GM23338 (cell line): ENCODE results near the gene HOXD8. TPM values are rescaled to one million over a fixed set of nuclear protein-coding genes. Genes with fewer than 3 reads are reported as not detected.

Experiments used
- ATAC-seq: fragments of 200-7000 bp; cut with Tn5 transposase; 3 replicates; pipeline ENCODE4 v1.9.1; 2020
- DNase-seq: peaks from one replicate; pipeline ENCODE4 v3.0.0-alpha.2; 2015; ENCODE audit warnings: low spot score
- H2AFZ ChIP-seq: fragments of 200-600 bp; sonication (generic); 2 replicates; pipeline ENCODE4 v1.8.0; 2016; ENCODE audit warnings: antibody characterized with exemption, mild to moderate bottlenecking, moderate library complexity
- H3F3A ChIP-seq: fragments of 200-600 bp; sonication (generic); replicated peaks from 2 replicates; pipeline ENCODE4 v1.8.0; 2017; ENCODE audit warnings: antibody characterized with exemption, mixed run types, low read depth
- H3K27ac ChIP-seq: fragments of 200-600 bp; sonication (generic); 2 replicates; pipeline ENCODE4 v1.6.1; 2016; ENCODE audit warnings: low read depth
- H3K27me3 ChIP-seq: fragments of 200-600 bp; sonication (generic); 2 replicates; pipeline ENCODE4 v1.8.0; 2016; ENCODE audit warnings: mild to moderate bottlenecking, mixed run types, moderate library complexity; ENCODE audit not compliant: insufficient read depth
- H3K36me3 ChIP-seq: fragments of 200-600 bp; sonication (generic); 2 replicates; pipeline ENCODE4 v1.8.0; 2016; ENCODE audit warnings: mild to moderate bottlenecking; ENCODE audit not compliant: insufficient read depth
- H3K4me1 ChIP-seq: fragments of 200-600 bp; sonication (generic); 2 replicates; pipeline ENCODE4 v1.8.0; 2016; ENCODE audit warnings: mild to moderate bottlenecking, moderate library complexity; ENCODE audit not compliant: insufficient read depth
- H3K4me2 ChIP-seq: fragments of 200-600 bp; sonication (generic); 2 replicates; pipeline ENCODE4 v1.7.1; 2017; ENCODE audit warnings: mixed run types
- H3K4me3 ChIP-seq: fragments of 200-600 bp; sonication (generic); 2 replicates; pipeline ENCODE4 v1.6.1; 2016; ENCODE audit warnings: mixed run types
- H3K79me2 ChIP-seq: fragments of 200-600 bp; sonication (generic); replicated peaks from 2 replicates; pipeline ENCODE4 v1.8.0; 2017; ENCODE audit warnings: mild to moderate bottlenecking; ENCODE audit not compliant: insufficient read depth
- H3K9me2 ChIP-seq: fragments of 200-600 bp; sonication (generic); 2 replicates; pipeline ENCODE4 v1.8.0; 2017; ENCODE audit not compliant: insufficient read depth
- H4K20me1 ChIP-seq: fragments of 200-600 bp; sonication (generic); replicated peaks from 2 replicates; pipeline ENCODE4 v1.8.0; 2017; ENCODE audit warnings: mild to moderate bottlenecking; ENCODE audit not compliant: insufficient read depth
- H3K27ac Mint-ChIP-seq: 2 replicates; pipeline ENCODE4 v1.8.0; 2020; ENCODE audit warnings: inconsistent platforms, mild to moderate bottlenecking, moderate library complexity, mixed read lengths
- H3K27me3 Mint-ChIP-seq: 3 replicates; pipeline ENCODE4 v1.8.0; 2022; ENCODE audit warnings: low read depth, mild to moderate bottlenecking, moderate library complexity, mixed read lengths, inconsistent platforms; ENCODE audit not compliant: insufficient read depth, poor library complexity
- H3K36me3 Mint-ChIP-seq: 3 replicates; pipeline ENCODE4 v1.8.0; 2021; ENCODE audit warnings: low read depth, mild to moderate bottlenecking, inconsistent platforms, moderate library complexity, mixed read lengths
- H3K4me1 Mint-ChIP-seq: 3 replicates; pipeline ENCODE4 v1.8.0; 2020; ENCODE audit warnings: mild to moderate bottlenecking, inconsistent platforms, mixed read lengths
- H3K4me3 Mint-ChIP-seq: 3 replicates; pipeline ENCODE4 v1.8.0; 2021; ENCODE audit warnings: moderate library complexity, mild to moderate bottlenecking, inconsistent platforms, mixed read lengths
- H3K9me3 Mint-ChIP-seq: 3 replicates; pipeline ENCODE4 v1.8.0; 2020; ENCODE audit warnings: moderate library complexity, mild to moderate bottlenecking, inconsistent platforms, mixed read lengths
- CREB1 ChIP-seq: fragments of 250-450 bp; sonication (Bioruptor Pico); IDR thresholded peaks from 2 replicates; pipeline ENCODE4 v1.5.0; 2020; ENCODE audit warnings: low read depth, mild to moderate bottlenecking, moderate library complexity
- CTCF ChIP-seq, 2 experiments: fragments of 200-600 bp in 1 of 2; sonication (generic) in 1 of 2; conservative IDR thresholded peaks; 2 replicates each; pipeline versions ENCODE4 v1.5.1 to v1.6.1; 2016 to 2017; ENCODE audit warnings: antibody characterized with exemption in 2 of 2, low read depth in 2 of 2, mild to moderate bottlenecking in 2 of 2, moderate library complexity in 1 of 2
- ETS1 ChIP-seq: IDR thresholded peaks from 2 replicates; pipeline ENCODE4 v1.6.1; 2016; ENCODE audit warnings: antibody characterized with exemption
- EZH2 ChIP-seq: fragments of 200-600 bp; sonication (generic); IDR thresholded peaks from one replicate; pipeline ENCODE4 v1.8.0; 2017; ENCODE audit warnings: antibody characterized with exemption, mild to moderate bottlenecking, low read depth; ENCODE audit not compliant: unreplicated experiment
- EZH2phosphoT487 ChIP-seq: fragments of 200-600 bp; sonication (generic); IDR thresholded peaks from one replicate; pipeline ENCODE4 v1.8.1; 2018; ENCODE audit warnings: antibody characterized with exemption; ENCODE audit not compliant: unreplicated experiment
- NANOG ChIP-seq: IDR thresholded peaks from 2 replicates; pipeline ENCODE4 v1.6.1; 2016; ENCODE audit warnings: antibody characterized with exemption, borderline replicate concordance
- POLR2AphosphoS5 ChIP-seq: IDR thresholded peaks from 2 replicates; pipeline ENCODE4 v1.6.1; 2016; ENCODE audit warnings: antibody characterized with exemption, low read depth
- STAT1 ChIP-seq: IDR thresholded peaks from one replicate; pipeline ENCODE4 v1.6.1; 2016; ENCODE audit warnings: antibody characterized with exemption; ENCODE audit not compliant: unreplicated experiment
- ZNF114 ChIP-seq: fragments of 250-450 bp; sonication (Bioruptor Pico); IDR thresholded peaks from 2 replicates; pipeline ENCODE4 v1.5.0; 2020; ENCODE audit warnings: mild to moderate bottlenecking, moderate library complexity
- polyA plus RNA-seq: library from polyadenylated mRNA; unstranded; fragments of >200 nt; fragmentation: Nextera tagmentation; extraction: Ambion mirVana; gene quantifications from 2 replicates; pipeline ENCODE4 v1.2.1, GENCODE V29; 2016
- total RNA-seq: library from RNA; depleted of rRNA; stranded (reverse); fragments of >200 nt; shearing (Covaris generic); gene quantifications from 2 replicates; pipeline ENCODE4 v1.2.3, GENCODE V29; 2014
- TF ChIP-seq, protein P1 (sequence below): IDR thresholded peaks from one replicate; pipeline ENCODE4 v1.6.1; 2018; ENCODE audit warnings: antibody characterized with exemption; ENCODE audit not compliant: unreplicated experiment

Gene HOXD8
- total and polyA plus RNA-seq, 2 experiments from 2014 or later, result not detected

DNA sequence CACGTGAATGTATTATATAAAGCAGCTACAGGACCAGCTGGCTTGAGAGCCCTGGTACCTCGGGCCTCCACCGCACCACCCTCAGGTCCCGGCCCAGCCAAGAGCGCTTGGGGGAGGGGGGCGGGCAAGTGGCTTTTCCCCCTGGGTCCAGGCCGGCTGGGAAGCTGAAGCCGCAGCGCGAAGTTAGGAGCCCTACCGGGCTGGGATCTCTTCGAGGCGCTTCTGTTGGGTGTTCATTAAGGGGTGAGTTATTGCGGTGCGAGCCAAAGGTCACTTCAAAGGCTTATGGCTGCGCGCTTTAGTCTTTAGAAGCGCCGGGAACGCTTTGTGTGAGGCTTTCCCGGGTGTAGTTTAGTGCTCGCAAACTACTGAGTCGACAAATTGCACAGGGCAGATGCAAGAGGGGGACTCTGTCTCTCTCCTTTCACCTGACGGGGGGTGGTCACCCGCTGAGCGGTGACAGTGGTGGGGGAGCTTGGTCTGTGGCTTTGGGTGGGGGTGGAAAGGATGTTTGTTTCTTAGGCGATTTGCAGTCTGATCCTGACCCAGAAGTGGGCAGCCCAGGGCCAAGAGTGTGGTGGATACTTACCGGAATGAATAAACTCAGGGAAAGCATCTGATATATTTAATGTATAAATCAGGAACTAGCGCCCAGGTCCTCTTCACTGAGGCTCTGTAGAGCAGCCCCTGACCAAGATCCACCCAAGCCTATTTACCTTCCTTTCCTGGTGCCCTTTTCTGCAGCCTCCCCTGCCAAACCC is 33.6 kb downstream of the HOXD8 start:
- Mint-ChIP-seq H3K27me3 (peaks cover 100% of the 10 kb centered on the region), H3K9me3 (peaks cover 7% of the 10 kb centered on the region; the same call in 1 of the 3 replicates), H3K4me3 (no peak overlapping the region), H3K36me3 (no peaks in the 10 kb centered on the region), H3K4me1 (peaks cover 40% of the 10 kb centered on the region), H3K27ac (no peak overlapping the region)
- Histone ChIP-seq H3F3A (peaks cover 22% of the 10 kb centered on the region), H3K4me2 (peak overlapping the region; percentile 73; the same call in 1 of the 2 replicates), H2AFZ (no peak overlapping the region), H3K27ac (no peak overlapping the region), H3K4me1 (peaks cover 45% of the 10 kb centered on the region), H3K27me3 (peaks cover 100% of the 10 kb centered on the region), H4K20me1 (peaks cover 57% of the 10 kb centered on the region), H3K9me2 (no peaks in the 10 kb centered on the region), H3K4me3 (0 out of 2 replicates have a peak overlapping the region, but pooled peaks have one; percentile 17), H3K36me3 (no peaks in the 10 kb centered on the region), H3K79me2 (no peaks in the 10 kb centered on the region)
- TF ChIP-seq NANOG (no peak), EZH2 (peak; percentile 99), EZH2phosphoT487 (peak; percentile 79)
- DNase-seq (peak; percentile 46), ATAC-seq (no peak)

DNA sequence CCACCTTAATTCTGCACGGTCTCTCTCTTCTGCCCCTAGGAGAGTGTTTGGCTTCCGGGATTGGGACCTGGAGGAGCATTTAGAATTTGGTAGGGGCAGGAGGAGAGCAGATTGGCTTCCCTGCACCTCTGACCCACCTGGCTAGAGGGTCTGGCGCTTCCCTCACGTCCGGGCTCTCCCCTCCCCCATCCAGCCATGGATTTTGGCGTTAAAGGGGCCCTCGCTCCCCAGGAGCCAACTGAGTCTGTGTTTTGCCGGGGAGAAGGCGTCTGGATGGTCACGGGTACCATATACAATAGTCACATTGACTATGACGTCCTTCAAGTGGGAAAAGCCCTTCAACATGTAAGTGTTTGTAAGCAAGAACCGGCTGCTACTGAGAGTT is 34.2 kb downstream of the HOXD8 start:
- no peaks in the 10 kb centered on the region for H3K36me3 ChIP-seq
- H3K4me3 Mint-ChIP-seq, result no peak overlapping the region; the same call in 2 of the 3 replicates
- 0 out of 2 replicates have a peak overlapping the region, but pooled peaks have one; percentile 17 for H3K4me3 ChIP-seq
- H3K4me1 ChIP-seq, result peaks cover 45% of the 10 kb centered on the region
- no peak overlapping the region for H2AFZ ChIP-seq
- H3K9me3 Mint-ChIP-seq, result peaks cover 7% of the 10 kb centered on the region; the same call in 1 of the 3 replicates
- ATAC-seq, result no peak
- H3K27ac Mint-ChIP-seq, result no peak overlapping the region
- peaks cover 100% of the 10 kb centered on the region for H3K27me3 Mint-ChIP-seq
- H3K4me2 ChIP-seq, result peak overlapping the region; percentile 73; the same call in 1 of the 2 replicates
- peak; percentile 47 for DNase-seq
- H3F3A ChIP-seq, result peaks cover 19% of the 10 kb centered on the region
- H3K27me3 ChIP-seq, result peaks cover 100% of the 10 kb centered on the region
- peaks cover 36% of the 10 kb centered on the region for H3K4me1 Mint-ChIP-seq
- no peaks in the 10 kb centered on the region for H3K9me2 ChIP-seq
- no peaks in the 10 kb centered on the region for H3K36me3 Mint-ChIP-seq
- H3K79me2 ChIP-seq, result no peaks in the 10 kb centered on the region
- no peak overlapping the region for H3K27ac ChIP-seq
- peaks cover 57% of the 10 kb centered on the region for H4K20me1 ChIP-seq
- TF ChIP-seq CTCF (conservative IDR thresholded peaks at IDR 0.05; ENCODE audit: low read depth in 2 of 2) (no peak), NANOG (no peak), CREB1 (CRISPR knock-in tag) (no peak), EZH2phosphoT487 (no peak), STAT1 (no peak), POLR2AphosphoS5 (no peak), ZNF114 (CRISPR knock-in tag) (no peak), ETS1 (no peak), EZH2 (no peak)
- TF ChIP-seq, protein P1, sequence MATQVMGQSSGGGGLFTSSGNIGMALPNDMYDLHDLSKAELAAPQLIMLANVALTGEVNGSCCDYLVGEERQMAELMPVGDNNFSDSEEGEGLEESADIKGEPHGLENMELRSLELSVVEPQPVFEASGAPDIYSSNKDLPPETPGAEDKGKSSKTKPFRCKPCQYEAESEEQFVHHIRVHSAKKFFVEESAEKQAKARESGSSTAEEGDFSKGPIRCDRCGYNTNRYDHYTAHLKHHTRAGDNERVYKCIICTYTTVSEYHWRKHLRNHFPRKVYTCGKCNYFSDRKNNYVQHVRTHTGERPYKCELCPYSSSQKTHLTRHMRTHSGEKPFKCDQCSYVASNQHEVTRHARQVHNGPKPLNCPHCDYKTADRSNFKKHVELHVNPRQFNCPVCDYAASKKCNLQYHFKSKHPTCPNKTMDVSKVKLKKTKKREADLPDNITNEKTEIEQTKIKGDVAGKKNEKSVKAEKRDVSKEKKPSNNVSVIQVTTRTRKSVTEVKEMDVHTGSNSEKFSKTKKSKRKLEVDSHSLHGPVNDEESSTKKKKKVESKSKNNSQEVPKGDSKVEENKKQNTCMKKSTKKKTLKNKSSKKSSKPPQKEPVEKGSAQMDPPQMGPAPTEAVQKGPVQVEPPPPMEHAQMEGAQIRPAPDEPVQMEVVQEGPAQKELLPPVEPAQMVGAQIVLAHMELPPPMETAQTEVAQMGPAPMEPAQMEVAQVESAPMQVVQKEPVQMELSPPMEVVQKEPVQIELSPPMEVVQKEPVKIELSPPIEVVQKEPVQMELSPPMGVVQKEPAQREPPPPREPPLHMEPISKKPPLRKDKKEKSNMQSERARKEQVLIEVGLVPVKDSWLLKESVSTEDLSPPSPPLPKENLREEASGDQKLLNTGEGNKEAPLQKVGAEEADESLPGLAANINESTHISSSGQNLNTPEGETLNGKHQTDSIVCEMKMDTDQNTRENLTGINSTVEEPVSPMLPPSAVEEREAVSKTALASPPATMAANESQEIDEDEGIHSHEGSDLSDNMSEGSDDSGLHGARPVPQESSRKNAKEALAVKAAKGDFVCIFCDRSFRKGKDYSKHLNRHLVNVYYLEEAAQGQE, result no peak
